SK-N-SH (cell line): ENCODE data around the gene STK40. TPM values are rescaled to one million over a fixed set of nuclear protein-coding genes. Genes with fewer than 3 reads are reported as not detected.

Source experiments
- CTCF ChIA-PET: fragments of 300-600, 350-600 bp; formaldehyde crosslinking; extraction: SDS; loops from one replicate; lab custom pipeline; 2021; lab: Yijun Ruan, JAX
- POLR2A ChIA-PET: fragments of 350-600 bp; sonication (Branson Sonifier 250); formaldehyde crosslinking; extraction: SDS; loops from one replicate; lab custom pipeline; 2020; ENCODE audit warnings: antibody characterized with exemption, inconsistent platforms; lab: Yijun Ruan, JAX
- DNase-seq: peaks from one replicate; pipeline ENCODE4 v3.0.0; 2012
- H2AFZ ChIP-seq: fragments of 200-600 bp; sonication (generic); 2 replicates; pipeline ENCODE4 v1.8.1; 2016; ENCODE audit warnings: antibody characterized with exemption, mild to moderate bottlenecking, low read depth
- H3F3A ChIP-seq: fragments of 200-600 bp; sonication (generic); replicated peaks from 2 replicates; pipeline ENCODE3; 2016; ENCODE audit warnings: antibody characterized with exemption, mild to moderate bottlenecking; ENCODE audit not compliant: insufficient read depth
- H3K27ac ChIP-seq, 2 experiments: fragments of 200-500 bp in 1 of 2; fragments of 200-600 bp in 1 of 2; sonication (Bioruptor generic) in 1 of 2; sonication (generic), shearing (Covaris generic) in 1 of 2; 2 replicates each; pipeline versions ENCODE4 v1.5.1 to v1.6.1; 2014 to 2016; ENCODE audit warnings: low read depth in 2 of 2, inconsistent platforms in 1 of 2, low read length in 1 of 2, mild to moderate bottlenecking in 1 of 2, mixed read lengths in 1 of 2
- H3K27me3 ChIP-seq: fragments of 200-600 bp; sonication (generic), shearing (Covaris generic); 2 replicates; pipeline ENCODE4 v1.6.1; 2016; ENCODE audit warnings: mixed run types; ENCODE audit not compliant: insufficient read depth
- H3K36me3 ChIP-seq, 2 experiments: fragments of 200-500 bp in 1 of 2; fragments of 200-600 bp in 1 of 2; sonication (Bioruptor generic) in 1 of 2; sonication (generic) in 1 of 2; replicated peaks in 1 of 2; 2 replicates each; pipeline versions ENCODE3 to v1.5.1; 2014 to 2016; ENCODE audit warnings: low read length in 1 of 2, mild to moderate bottlenecking in 1 of 2; ENCODE audit not compliant: insufficient read depth in 2 of 2, control insufficient read depth in 1 of 2
- H3K4me1 ChIP-seq, 2 experiments: fragments of 200-500 bp in 1 of 2; fragments of 200-600 bp in 1 of 2; sonication (Bioruptor generic) in 1 of 2; sonication (generic), shearing (Covaris generic) in 1 of 2; 2 replicates each; pipeline versions ENCODE4 v1.5.1 to v1.6.1; 2014 to 2016; ENCODE audit warnings: low read depth in 1 of 2, low read length in 1 of 2, mixed run types in 1 of 2; ENCODE audit not compliant: insufficient read depth in 2 of 2, control insufficient read depth in 1 of 2
- H3K4me2 ChIP-seq: fragments of 200-600 bp; sonication (generic), shearing (Covaris generic); 2 replicates; pipeline ENCODE4 v1.6.1; 2017; ENCODE audit warnings: mixed run types
- H3K4me3 ChIP-seq, 2 experiments: fragments of 200-500 bp in 1 of 2; fragments of 200-600 bp in 1 of 2; sonication (Bioruptor generic) in 1 of 2; sonication (generic), shearing (Covaris generic) in 1 of 2; 2 replicates each; pipeline versions ENCODE4 v1.5.1 to v1.8.1; 2014 to 2016; ENCODE audit warnings: low read depth in 2 of 2, inconsistent platforms in 1 of 2, low read length in 1 of 2, mild to moderate bottlenecking in 1 of 2, mixed read lengths in 1 of 2, moderate library complexity in 1 of 2
- H3K79me2 ChIP-seq: fragments of 200-600 bp; sonication (generic); 2 replicates; pipeline ENCODE4 v1.8.1; 2017; ENCODE audit warnings: mild to moderate bottlenecking; ENCODE audit not compliant: insufficient read depth
- H3K9ac ChIP-seq: fragments of 200-600 bp; sonication (generic); 2 replicates; pipeline ENCODE4 v1.6.1; 2017; ENCODE audit warnings: mixed run types
- H3K9me2 ChIP-seq: fragments of 200-600 bp; sonication (generic); 2 replicates; pipeline ENCODE4 v1.6.1; 2017; ENCODE audit warnings: mixed run types
- H3K9me3 ChIP-seq: fragments of 200-600 bp; sonication (generic); 2 replicates; pipeline ENCODE4 v1.6.1; 2017; ENCODE audit warnings: mixed run types, mild to moderate bottlenecking, moderate library complexity
- H4K20me1 ChIP-seq: fragments of 200-600 bp; sonication (generic); 2 replicates; pipeline ENCODE4 v1.6.1; 2017; ENCODE audit warnings: mild to moderate bottlenecking, mixed run types; ENCODE audit not compliant: insufficient read depth
- EP300 ChIP-seq, 2 experiments: IDR thresholded peaks; 2 replicates each; pipeline versions ENCODE4 v1.4.0 to v1.6.1; 2012; ENCODE audit warnings: borderline replicate concordance in 1 of 2, low read depth in 1 of 2, low read length in 1 of 2
- EZH2phosphoT487 ChIP-seq: fragments of 200-600 bp; sonication (generic); IDR thresholded peaks from 2 replicates; pipeline ENCODE4 v1.6.1; 2017; ENCODE audit warnings: low read depth, mixed run types, mild to moderate bottlenecking, antibody characterized with exemption, moderate library complexity, borderline replicate concordance
- FOSL2 ChIP-seq: IDR thresholded peaks from 2 replicates; pipeline ENCODE4 v1.4.0; 2012; ENCODE audit warnings: low read depth, mild to moderate bottlenecking, moderate library complexity, borderline replicate concordance
- GABPA ChIP-seq: IDR thresholded peaks from 2 replicates; pipeline ENCODE4 v1.4.0; 2012; ENCODE audit warnings: low read depth, mild to moderate bottlenecking
- MXI1 ChIP-seq: IDR thresholded peaks from 2 replicates; pipeline ENCODE4 v1.6.1; 2012; ENCODE audit warnings: mild to moderate bottlenecking, low read depth, low read length, improper control_type of control experiment
- POLR2AphosphoS5 ChIP-seq: IDR thresholded peaks from 2 replicates; pipeline ENCODE4 v1.6.1; 2012; ENCODE audit warnings: low read depth, low read length
- RFX5 ChIP-seq: IDR thresholded peaks from 2 replicates; pipeline ENCODE4 v1.6.1; 2012; ENCODE audit warnings: mild to moderate bottlenecking, improper control_type of control experiment, low read length
- TAF1 ChIP-seq: IDR thresholded peaks from 2 replicates; pipeline ENCODE4 v1.6.1; 2012; ENCODE audit warnings: low read depth, mild to moderate bottlenecking, low read length, moderate library complexity, borderline replicate concordance
- TEAD4 ChIP-seq: IDR thresholded peaks from 2 replicates; pipeline ENCODE4 v1.4.0; 2012; ENCODE audit warnings: mild to moderate bottlenecking, borderline replicate concordance; ENCODE audit not compliant: insufficient read depth
- WGBS: methylation state at CpG from one replicate; pipeline ENCODE4 v1.1.6; 2017; ENCODE audit warnings: low lambda C conversion rate; 5-methylcytosine and 5-hydroxymethylcytosine counted together
- polyA plus RNA-seq, 3 experiments: library from polyadenylated mRNA; depleted of rRNA; stranded (reverse); fragments of >200 nt; gene quantifications; 2 replicates each; pipeline ENCODE4 v1.2.3, GENCODE V29; 2012
- TF ChIP-seq, protein P1 (sequence below): IDR thresholded peaks from 2 replicates; pipeline ENCODE4; 2012
- TF ChIP-seq, protein P2 (sequence below): IDR thresholded peaks from 2 replicates; pipeline ENCODE4 v1.4.0; 2012; ENCODE audit warnings: low read depth, borderline replicate concordance
- TF ChIP-seq, protein P3 (sequence below): IDR thresholded peaks from 2 replicates; pipeline ENCODE4 v1.6.1; 2012; ENCODE audit warnings: mild to moderate bottlenecking, low read depth, low read length, moderate library complexity
- TF ChIP-seq, protein P4 (sequence below): fragments of 200-600 bp; sonication (generic); IDR thresholded peaks from 2 replicates; pipeline ENCODE4 v1.6.1; 2017; ENCODE audit warnings: antibody characterized with exemption, mild to moderate bottlenecking, moderate library complexity
- TF ChIP-seq, protein P5 (sequence below): fragments of 150-350 bp; IDR thresholded peaks from 2 replicates; pipeline ENCODE4 v1.6.1; 2017; ENCODE audit warnings: antibody characterized with exemption, low read length, low read depth, borderline replicate concordance

STK40 gene
- polyA plus RNA-seq, 1 of the 3 experiments (the other 2 are of a cell fraction), result 43.3 TPM

DNA sequence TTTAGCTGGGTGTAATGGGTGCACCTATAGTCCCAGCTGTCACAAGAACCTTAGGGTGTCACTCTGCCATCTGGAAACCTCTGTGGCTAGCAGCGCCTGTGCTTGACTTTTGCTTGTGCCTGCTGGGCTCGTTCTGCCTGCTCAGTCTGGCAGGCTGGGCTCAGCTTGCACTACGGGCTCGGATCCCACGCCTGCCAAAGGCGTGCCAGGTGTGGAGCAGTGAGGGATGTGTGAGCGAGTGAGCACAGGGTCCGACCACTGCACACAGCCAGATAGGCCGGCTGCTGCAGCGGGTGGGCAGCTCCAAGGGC is 14.7 kb upstream of the STK40 start:
- H3K36me3 ChIP-seq, result no peaks in the 10 kb centered on the region
- H3K9ac ChIP-seq, result no peak overlapping the region
- TF ChIP-seq, protein P1, sequence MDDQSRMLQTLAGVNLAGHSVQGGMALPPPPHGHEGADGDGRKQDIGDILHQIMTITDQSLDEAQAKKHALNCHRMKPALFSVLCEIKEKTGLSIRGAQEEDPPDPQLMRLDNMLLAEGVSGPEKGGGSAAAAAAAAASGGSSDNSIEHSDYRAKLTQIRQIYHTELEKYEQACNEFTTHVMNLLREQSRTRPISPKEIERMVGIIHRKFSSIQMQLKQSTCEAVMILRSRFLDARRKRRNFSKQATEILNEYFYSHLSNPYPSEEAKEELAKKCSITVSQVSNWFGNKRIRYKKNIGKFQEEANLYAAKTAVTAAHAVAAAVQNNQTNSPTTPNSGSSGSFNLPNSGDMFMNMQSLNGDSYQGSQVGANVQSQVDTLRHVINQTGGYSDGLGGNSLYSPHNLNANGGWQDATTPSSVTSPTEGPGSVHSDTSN, result no peak
- TF ChIP-seq RFX5 (no peak), TEAD4 (no peak), POLR2AphosphoS5 (no peak), MXI1 (no peak), FOSL2 (no peak), GABPA (no peak), TAF1 (no peak), EP300 (IDR thresholded peaks at IDR 0.05; ENCODE audit: borderline replicate concordance in 1 of 2, low read depth in 1 of 2, low read length in 1 of 2) (no peak), EZH2phosphoT487 (no peak)
- TF ChIP-seq, protein P2, sequence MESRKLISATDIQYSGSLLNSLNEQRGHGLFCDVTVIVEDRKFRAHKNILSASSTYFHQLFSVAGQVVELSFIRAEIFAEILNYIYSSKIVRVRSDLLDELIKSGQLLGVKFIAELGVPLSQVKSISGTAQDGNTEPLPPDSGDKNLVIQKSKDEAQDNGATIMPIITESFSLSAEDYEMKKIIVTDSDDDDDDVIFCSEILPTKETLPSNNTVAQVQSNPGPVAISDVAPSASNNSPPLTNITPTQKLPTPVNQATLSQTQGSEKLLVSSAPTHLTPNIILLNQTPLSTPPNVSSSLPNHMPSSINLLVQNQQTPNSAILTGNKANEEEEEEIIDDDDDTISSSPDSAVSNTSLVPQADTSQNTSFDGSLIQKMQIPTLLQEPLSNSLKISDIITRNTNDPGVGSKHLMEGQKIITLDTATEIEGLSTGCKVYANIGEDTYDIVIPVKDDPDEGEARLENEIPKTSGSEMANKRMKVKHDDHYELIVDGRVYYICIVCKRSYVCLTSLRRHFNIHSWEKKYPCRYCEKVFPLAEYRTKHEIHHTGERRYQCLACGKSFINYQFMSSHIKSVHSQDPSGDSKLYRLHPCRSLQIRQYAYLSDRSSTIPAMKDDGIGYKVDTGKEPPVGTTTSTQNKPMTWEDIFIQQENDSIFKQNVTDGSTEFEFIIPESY, result no peak
- TF ChIP-seq, protein P3, sequence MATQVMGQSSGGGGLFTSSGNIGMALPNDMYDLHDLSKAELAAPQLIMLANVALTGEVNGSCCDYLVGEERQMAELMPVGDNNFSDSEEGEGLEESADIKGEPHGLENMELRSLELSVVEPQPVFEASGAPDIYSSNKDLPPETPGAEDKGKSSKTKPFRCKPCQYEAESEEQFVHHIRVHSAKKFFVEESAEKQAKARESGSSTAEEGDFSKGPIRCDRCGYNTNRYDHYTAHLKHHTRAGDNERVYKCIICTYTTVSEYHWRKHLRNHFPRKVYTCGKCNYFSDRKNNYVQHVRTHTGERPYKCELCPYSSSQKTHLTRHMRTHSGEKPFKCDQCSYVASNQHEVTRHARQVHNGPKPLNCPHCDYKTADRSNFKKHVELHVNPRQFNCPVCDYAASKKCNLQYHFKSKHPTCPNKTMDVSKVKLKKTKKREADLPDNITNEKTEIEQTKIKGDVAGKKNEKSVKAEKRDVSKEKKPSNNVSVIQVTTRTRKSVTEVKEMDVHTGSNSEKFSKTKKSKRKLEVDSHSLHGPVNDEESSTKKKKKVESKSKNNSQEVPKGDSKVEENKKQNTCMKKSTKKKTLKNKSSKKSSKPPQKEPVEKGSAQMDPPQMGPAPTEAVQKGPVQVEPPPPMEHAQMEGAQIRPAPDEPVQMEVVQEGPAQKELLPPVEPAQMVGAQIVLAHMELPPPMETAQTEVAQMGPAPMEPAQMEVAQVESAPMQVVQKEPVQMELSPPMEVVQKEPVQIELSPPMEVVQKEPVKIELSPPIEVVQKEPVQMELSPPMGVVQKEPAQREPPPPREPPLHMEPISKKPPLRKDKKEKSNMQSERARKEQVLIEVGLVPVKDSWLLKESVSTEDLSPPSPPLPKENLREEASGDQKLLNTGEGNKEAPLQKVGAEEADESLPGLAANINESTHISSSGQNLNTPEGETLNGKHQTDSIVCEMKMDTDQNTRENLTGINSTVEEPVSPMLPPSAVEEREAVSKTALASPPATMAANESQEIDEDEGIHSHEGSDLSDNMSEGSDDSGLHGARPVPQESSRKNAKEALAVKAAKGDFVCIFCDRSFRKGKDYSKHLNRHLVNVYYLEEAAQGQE, result no peak
- TF ChIP-seq, protein P4, sequence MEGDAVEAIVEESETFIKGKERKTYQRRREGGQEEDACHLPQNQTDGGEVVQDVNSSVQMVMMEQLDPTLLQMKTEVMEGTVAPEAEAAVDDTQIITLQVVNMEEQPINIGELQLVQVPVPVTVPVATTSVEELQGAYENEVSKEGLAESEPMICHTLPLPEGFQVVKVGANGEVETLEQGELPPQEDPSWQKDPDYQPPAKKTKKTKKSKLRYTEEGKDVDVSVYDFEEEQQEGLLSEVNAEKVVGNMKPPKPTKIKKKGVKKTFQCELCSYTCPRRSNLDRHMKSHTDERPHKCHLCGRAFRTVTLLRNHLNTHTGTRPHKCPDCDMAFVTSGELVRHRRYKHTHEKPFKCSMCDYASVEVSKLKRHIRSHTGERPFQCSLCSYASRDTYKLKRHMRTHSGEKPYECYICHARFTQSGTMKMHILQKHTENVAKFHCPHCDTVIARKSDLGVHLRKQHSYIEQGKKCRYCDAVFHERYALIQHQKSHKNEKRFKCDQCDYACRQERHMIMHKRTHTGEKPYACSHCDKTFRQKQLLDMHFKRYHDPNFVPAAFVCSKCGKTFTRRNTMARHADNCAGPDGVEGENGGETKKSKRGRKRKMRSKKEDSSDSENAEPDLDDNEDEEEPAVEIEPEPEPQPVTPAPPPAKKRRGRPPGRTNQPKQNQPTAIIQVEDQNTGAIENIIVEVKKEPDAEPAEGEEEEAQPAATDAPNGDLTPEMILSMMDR, result no peak
- TF ChIP-seq, protein P5, sequence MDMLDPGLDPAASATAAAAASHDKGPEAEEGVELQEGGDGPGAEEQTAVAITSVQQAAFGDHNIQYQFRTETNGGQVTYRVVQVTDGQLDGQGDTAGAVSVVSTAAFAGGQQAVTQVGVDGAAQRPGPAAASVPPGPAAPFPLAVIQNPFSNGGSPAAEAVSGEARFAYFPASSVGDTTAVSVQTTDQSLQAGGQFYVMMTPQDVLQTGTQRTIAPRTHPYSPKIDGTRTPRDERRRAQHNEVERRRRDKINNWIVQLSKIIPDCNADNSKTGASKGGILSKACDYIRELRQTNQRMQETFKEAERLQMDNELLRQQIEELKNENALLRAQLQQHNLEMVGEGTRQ, result no peak
- no peak for DNase-seq
- ChIA-PET CTCF (interaction anchor here (0.8 to 2.2 kb wide), 5 partner anchors 20 to 1114 kb away, joined by 3 to 7 read pairs (median 3); partner anchors contain the start of genes MEAF6 and TRAPPC3), POLR2A (interaction anchor here (1.0 kb wide), 1 partner anchor 14 kb away, joined by 3 read pairs; no protein-coding TSS in a partner anchor)
- H3K79me2 ChIP-seq, result peaks cover 20% of the 10 kb centered on the region
- peaks cover 5% of the 10 kb centered on the region for H3F3A ChIP-seq
- H3K4me2 ChIP-seq, result no peak overlapping the region
- no peaks in the 10 kb centered on the region for H3K27me3 ChIP-seq
- H3K4me3 ChIP-seq, result no peak overlapping the region
- peaks cover 0 to 5% of the 10 kb centered on the region in 2 experiments; a peak in 2 of 4 replicates for H3K4me1 ChIP-seq
- H3K9me2 ChIP-seq, result no peaks in the 10 kb centered on the region
- 100% methylated on average over 5 of the region's 10 CpGs for WGBS
- no peaks in the 10 kb centered on the region for H4K20me1 ChIP-seq
- H3K27ac ChIP-seq, result no peak overlapping the region
- H2AFZ ChIP-seq, result no peak overlapping the region
- no peaks in the 10 kb centered on the region for H3K9me3 ChIP-seq
